ENCODE measurements around the gene GPR160.

GRCh38 chr3:170047133-170047404 is 9.3 kb downstream of the GPR160 start:
- TF ChIP-seq SMAD1 (CRISPR knock-in tag; IDR thresholded peaks at IDR 0.05; ENCODE audit: borderline replicate concordance, low read depth) = no peak
- no peak for TF ChIP-seq ZBTB1 (CRISPR knock-in tag; IDR thresholded peaks at IDR 0.05; ENCODE audit: borderline replicate concordance)
- no peak for TF ChIP-seq HDAC6 (IDR thresholded peaks at IDR 0.05; ENCODE audit: low read depth, low read length)
- no peak for TF ChIP-seq HMG20A (CRISPR knock-in tag; IDR thresholded peaks at IDR 0.05; ENCODE audit: borderline replicate concordance)
- TF ChIP-seq HNRNPK (IDR thresholded peaks at IDR 0.05; ENCODE audit: low read depth, low read length, poor library complexity, severe bottlenecking) = no peak
